ENCODE measurements around the gene PHYKPL. TPM values are rescaled to one million over a fixed set of nuclear protein-coding genes. Genes with fewer than 3 reads are reported as not detected.

The PHYKPL gene
- total and polyA plus RNA-seq, 2 of the 4 experiments (the other 2 are of a cell fraction), result 10.0 to 24.5 TPM

GRCh38 chr5:178227929-178228328 is 4.7 kb downstream of the PHYKPL start:
- in situ Hi-C loops (cut with MboI; ENCODE audit: low sequenced_read_pairs), result no loop called here
- no peak overlapping the region for H2AK5ac ChIP-seq (ENCODE audit: low read depth, low read length)
- ChIA-PET CTCF (no interaction called here), POLR2A (ENCODE audit: unreplicated experiment) (no interaction called here)
- H4K5ac ChIP-seq (ENCODE audit: low read depth, low read length), result no peak overlapping the region
- H2BK5ac ChIP-seq (ENCODE audit: low read depth, low read length, poor library complexity, severe bottlenecking), result no peak overlapping the region
- H3K4me2 ChIP-seq (ENCODE audit: low read depth, low read length), result no peak overlapping the region
- no peak overlapping the region for H2AFZ ChIP-seq (replicated peaks; ENCODE audit: low read length, poor library complexity)
- no peak overlapping the region for H3K18ac ChIP-seq (ENCODE audit: low read depth, low read length)
- DNase-seq (no peak), ATAC-seq (ENCODE audit: low read depth) (no peak)
- BruUV-seq (replicated peaks), result no TSS peak
- no peaks in the 10 kb centered on the region for H3K27me3 ChIP-seq (ENCODE audit: control insufficient read depth, insufficient read depth, low read length)
- intact Hi-C loops (cut with micrococcal nuclease), result no loop called here
- H3K9ac ChIP-seq (ENCODE audit: low read depth, low read length), result no peak overlapping the region
- no peak overlapping the region for H3K23ac ChIP-seq (ENCODE audit: low read depth, low read length)
- no peak overlapping the region for H3K56ac ChIP-seq (ENCODE audit: extremely low read depth, insufficient read depth, low read length)
- H3K4me3 ChIP-seq (ENCODE audit: insufficient read depth, low read depth, low read length), result no peak overlapping the region
- peaks cover 24% of the 10 kb centered on the region for H3K9me1 ChIP-seq (ENCODE audit: insufficient read depth, low read length)
- no peak overlapping the region for H3K27ac ChIP-seq (ENCODE audit: insufficient read depth, low read length)
- peaks cover 9% of the 10 kb centered on the region for H3K4me1 ChIP-seq (ENCODE audit: control insufficient read depth, insufficient read depth, low read length)
- 100% methylated on average over 2 of the region's 3 CpGs; no CpG with 5 or more reads in 1 of the 2 experiments for WGBS, 2 experiments (ENCODE audit: extremely low coverage in 2 of 2, insufficient read length in 1 of 2)
- H4K91ac ChIP-seq (ENCODE audit: insufficient read depth, low read depth, low read length), result no peak overlapping the region
- H2BK120ac ChIP-seq (ENCODE audit: low read depth, low read length), result no peak overlapping the region
- peaks cover 21 to 75% of the 10 kb centered on the region in 2 experiments for H3K79me1 ChIP-seq (ENCODE audit: low read depth in 1 of 2, low read length in 2 of 2)
- dilution Hi-C loops (cut with HindIII; ENCODE audit: low sequenced_read_pairs, unreplicated experiment), result no loop called here
- H3K4ac ChIP-seq (ENCODE audit: low read depth, low read length), result no peak overlapping the region
- peaks cover 43% of the 10 kb centered on the region for H3K36me3 ChIP-seq (ENCODE audit: control insufficient read depth, insufficient read depth, low read length)
- H3K9me3 ChIP-seq (ENCODE audit: control insufficient read depth, insufficient read depth, low read length), result 0 out of 2 replicates have a peak, but pooled peaks cover 2% of the 10 kb centered on the region
- TF ChIP-seq BHLHE40 (IDR thresholded peaks at IDR 0.05; ENCODE audit: low read depth, low read length), result no peak
- no peak for TF ChIP-seq MAFK (IDR thresholded peaks at IDR 0.05; ENCODE audit: low read depth, low read length)
- no peak for TF ChIP-seq CEBPB (IDR thresholded peaks at IDR 0.05; ENCODE audit: low read depth, low read length)
- no peak for TF ChIP-seq CHD1 (IDR thresholded peaks at IDR 0.05; ENCODE audit: low read depth, low read length)
- no peak for TF ChIP-seq ELK1 (IDR thresholded peaks at IDR 0.05; ENCODE audit: borderline replicate concordance, low read depth, low read length)
- TF ChIP-seq FOS (IDR thresholded peaks at IDR 0.05; ENCODE audit: low read depth, low read length), result no peak
- TF ChIP-seq MXI1 (IDR thresholded peaks at IDR 0.05; ENCODE audit: borderline replicate concordance, low read depth, low read length), result no peak
- no peak for TF ChIP-seq POLR2A (IDR thresholded peaks at IDR 0.05; ENCODE audit: low read depth, low read length)
- TF ChIP-seq SMC3 (IDR thresholded peaks at IDR 0.05; ENCODE audit: low read depth, low read length), result no peak
- TF ChIP-seq MAZ (IDR thresholded peaks at IDR 0.05; ENCODE audit: borderline replicate concordance, low read depth, low read length), result no peak
- no peak for TF ChIP-seq CTCF (conservative IDR thresholded peaks at IDR 0.05; ENCODE audit: low read depth, low read length)
- no peak for TF ChIP-seq NFE2L2 (IDR thresholded peaks at IDR 0.05; ENCODE audit: low read depth, low read length)
- no peak for TF ChIP-seq RAD21 (IDR thresholded peaks at IDR 0.05; ENCODE audit: low read length)
- TF ChIP-seq RCOR1 (IDR thresholded peaks at IDR 0.05; ENCODE audit: insufficient replicate concordance, low read length), result no peak
- no peak for TF ChIP-seq RFX5 (IDR thresholded peaks at IDR 0.05; ENCODE audit: low read depth, low read length)
- TF ChIP-seq USF2 (IDR thresholded peaks at IDR 0.05; ENCODE audit: low read depth, low read length), result no peak
- no peak overlapping the region for H2BK15ac ChIP-seq (ENCODE audit: low read depth, low read length)
- peaks cover 6% of the 10 kb centered on the region; the same call in 1 of the 2 replicates for H4K20me1 ChIP-seq (ENCODE audit: insufficient read depth, low read length)
- H2AK9ac ChIP-seq (replicated peaks; ENCODE audit: low read depth, low read length, poor library complexity), result no peak overlapping the region
- no peak overlapping the region for H4K8ac ChIP-seq (ENCODE audit: low read depth in 2 of 2, low read length in 2 of 2)
- no peak overlapping the region for H2BK20ac ChIP-seq (ENCODE audit: low read depth, low read length)
- H3K14ac ChIP-seq (replicated peaks; ENCODE audit: low read depth, low read length), result no peak overlapping the region

Measured in IMR-90 (cell line).